ENCODE data around the gene PLET1.
"Not testable (repeated sequence)": the region's sequence is repeated elsewhere in the genome, so short reads cannot be mapped to it uniquely, and the experiment has no call there.

The PLET1 gene

GRCh38 chr11:112199101-112199500 is 61.6 kb downstream of the PLET1 start:
- H3K4me1 ChIP-seq (ENCODE audit: control insufficient read depth, insufficient read depth, low read length); H3K4me3 ChIP-seq (ENCODE audit: low read depth, low read length); H3K36me3 ChIP-seq (ENCODE audit: control insufficient read depth in 2 of 2, insufficient read depth in 1 of 2, low read length in 2 of 2); H3K9me3 ChIP-seq (ENCODE audit: control insufficient read depth, insufficient read depth, low read depth, low read length); POLR2A ChIA-PET; H3K27ac ChIP-seq (ENCODE audit: extremely low read depth, low read depth, low read length): not testable (repeated sequence)
- CTCF ChIA-PET = interaction anchor here (0.6 kb wide), 1 partner anchor 86 kb away, joined by 4 read pairs; no protein-coding TSS in a partner anchor
- peak; percentile 93 for TF ChIP-seq ZNF146 (tag by site-specific recombination; IDR thresholded peaks at IDR 0.05)

Data from HEK293 (cell line).